HepG2 (cell line): ENCODE data around the gene COL25A1. TPM values are rescaled to one million over a fixed set of nuclear protein-coding genes. Genes with fewer than 3 reads are reported as not detected.

Experiments used
- ATAC-seq: fragments of 200-7000 bp; cut with Tn5 transposase; 3 replicates; pipeline ENCODE4 v1.9.1; 2020; ENCODE audit warnings: mild to moderate bottlenecking, moderate library complexity
- BruUV-seq: library from RNA; stranded (reverse); fragments of 400-500 nt; replicated peaks from 2 replicates; lab custom pipeline; 2021; lab: Mats Ljungman, UMichigan
- CTCF ChIA-PET: fragments of 300-600 bp; formaldehyde crosslinking; extraction: SDS; loops from one replicate; lab custom pipeline; 2021; ENCODE audit warnings: low total read pairs, inconsistent platforms, low intra/inter-chr PET ratio; lab: Yijun Ruan, JAX
- POLR2A ChIA-PET: fragments of 350-600 bp; sonication (Branson Sonifier 250); formaldehyde crosslinking; loops from one replicate; lab custom pipeline; 2020; ENCODE audit warnings: antibody characterized with exemption, inconsistent platforms; lab: Yijun Ruan, JAX
- DNase-seq: peaks from one replicate; pipeline ENCODE4 v3.0.0-alpha.2; 2015; ENCODE audit warnings: low spot score
- FAIRE-seq: peaks from 3 replicates; lab custom pipeline; 2011; peaks lifted over from hg19 to GRCh38; lab: Jason Lieb, UNC
- H2AFZ ChIP-seq: one replicate; pipeline ENCODE4 v1.6.1; 2011; ENCODE audit warnings: low read length, inconsistent platforms
- H3K27ac ChIP-seq: fragments of 300-600 bp; 3 replicates; pipeline ENCODE4 v1.8.0; 2011; ENCODE audit warnings: mixed run types, mild to moderate bottlenecking, mixed read lengths, low read length, inconsistent platforms; ENCODE audit not compliant: insufficient read depth; ENCODE audit errors: extremely low read length
- H3K27me3 ChIP-seq, 2 experiments: fragments of 200-600 bp in 1 of 2; 2 replicates in 1 of 2; 3 replicates in 1 of 2; pipeline versions ENCODE4 v1.6.0 to v1.8.0; 2011; ENCODE audit warnings: low read length in 2 of 2, mild to moderate bottlenecking in 2 of 2, moderate library complexity in 2 of 2, inconsistent platforms in 1 of 2; ENCODE audit not compliant: insufficient read depth in 2 of 2, control insufficient read depth in 1 of 2
- H3K36me3 ChIP-seq, 2 experiments: fragments of 200-600 bp in 1 of 2; replicated peaks in 1 of 2; 2 replicates in 1 of 2; 3 replicates in 1 of 2; pipeline versions ENCODE4 v1.5.1 to v1.8.0; 2011; ENCODE audit warnings: low read length in 2 of 2, inconsistent platforms in 1 of 2; ENCODE audit not compliant: insufficient read depth in 2 of 2, control insufficient read depth in 1 of 2
- H3K4me1 ChIP-seq: 2 replicates; pipeline ENCODE4 v1.5.1; 2012; ENCODE audit warnings: low read length, inconsistent platforms; ENCODE audit not compliant: insufficient read depth
- H3K4me2 ChIP-seq: 2 replicates; pipeline ENCODE4 v1.6.0; 2011; ENCODE audit warnings: low read depth, low read length, inconsistent platforms
- H3K4me3 ChIP-seq, 3 experiments: fragments of 200-600 bp in 1 of 3; sonication (generic), shearing (Covaris generic) in 1 of 3; replicated peaks in 1 of 3; 2 replicates each; pipeline ENCODE4 v1.5.1; 2011 to 2016; ENCODE audit warnings: low read length in 3 of 3, inconsistent platforms in 2 of 3, low read depth in 2 of 3, mild to moderate bottlenecking in 2 of 3, control low read depth in 1 of 3, mixed read lengths in 1 of 3; ENCODE audit not compliant: insufficient read depth in 1 of 3
- H3K79me2 ChIP-seq: one replicate; pipeline ENCODE4 v1.6.1; 2011; ENCODE audit warnings: low read length, inconsistent platforms; ENCODE audit not compliant: insufficient read depth
- H3K9ac ChIP-seq: 2 replicates; pipeline ENCODE4 v1.6.0; 2011; ENCODE audit warnings: mild to moderate bottlenecking, low read depth, low read length, inconsistent platforms; ENCODE audit not compliant: insufficient read depth
- H3K9me3 ChIP-seq: 2 replicates; pipeline ENCODE4 v1.5.1; 2012; ENCODE audit warnings: mild to moderate bottlenecking, low read length
- H4K20me1 ChIP-seq: 2 replicates; pipeline ENCODE4 v1.6.0; 2011; ENCODE audit warnings: inconsistent platforms, mild to moderate bottlenecking, low read length, moderate library complexity; ENCODE audit not compliant: insufficient read depth
- CHD2 ChIP-seq: IDR thresholded peaks from 2 replicates; pipeline ENCODE4 v1.6.1; 2011; ENCODE audit warnings: low read depth, low read length, improper control_type of control experiment
- HIVEP1 ChIP-seq: sonication (generic); formaldehyde crosslinking; IDR thresholded peaks from 2 replicates; pipeline ENCODE4 v1.4.0; 2020; ENCODE audit warnings: mild to moderate bottlenecking, missing genetic modification reagents
- NPAS2 ChIP-seq: sonication (generic); formaldehyde crosslinking; IDR thresholded peaks from 2 replicates; pipeline ENCODE4 v1.8.0; 2022; ENCODE audit warnings: mild to moderate bottlenecking, missing genetic modification reagents, borderline replicate concordance
- PPARG ChIP-seq: conservative IDR thresholded peaks from 2 replicates; pipeline ENCODE4 v1.6.1; 2016; ENCODE audit warnings: missing biosample characterization, missing genetic modification reagents
- SAFB2 ChIP-seq: sonication (generic); formaldehyde crosslinking; IDR thresholded peaks from 2 replicates; pipeline ENCODE4 v1.5.1; 2020; ENCODE audit warnings: missing genetic modification reagents, low read depth, mild to moderate bottlenecking, borderline replicate concordance
- TAF1 ChIP-seq: sonication (generic); formaldehyde crosslinking; IDR thresholded peaks from 2 replicates; pipeline ENCODE4 v1.4.0; 2020; ENCODE audit warnings: missing genetic modification reagents
- YY1 ChIP-seq: IDR thresholded peaks from 2 replicates; pipeline ENCODE4 v1.6.1; 2011; ENCODE audit warnings: low read length, low read depth, moderate library complexity, mild to moderate bottlenecking; ENCODE audit not compliant: insufficient read depth, insufficient replicate concordance
- ZBTB39 ChIP-seq: sonication (generic); formaldehyde crosslinking; IDR thresholded peaks from 2 replicates; pipeline ENCODE4 v1.5.0; 2020; ENCODE audit warnings: missing genetic modification reagents
- ZFP91 ChIP-seq: sonication (generic); formaldehyde crosslinking; IDR thresholded peaks from 2 replicates; pipeline ENCODE4 v1.9.0; 2022; ENCODE audit warnings: missing genetic modification reagents, mild to moderate bottlenecking, borderline replicate concordance
- ZNF883 ChIP-seq: sonication (generic); formaldehyde crosslinking; IDR thresholded peaks from 2 replicates; pipeline ENCODE4 v1.5.1; 2020; ENCODE audit warnings: mild to moderate bottlenecking, missing genetic modification reagents; ENCODE audit errors: not compliant biosample characterization
- WGBS: methylation state at CpG from one replicate; pipeline ENCODE4 v1.1.6; 2017; ENCODE audit warnings: low lambda C conversion rate; 5-methylcytosine and 5-hydroxymethylcytosine counted together
- in situ Hi-C: cut with HindIII; loops from 2 replicates; pipeline ENCODE4 v1.10.0; 2017; ENCODE audit warnings: low pct_unique_long_range_greater_than_20kb; ENCODE audit not compliant: extremely low pct_ligation_motif_present
- intact Hi-C: fragments of 100-400 bp; cut with micrococcal nuclease; formaldehyde crosslinking; loops from one replicate; pipeline ENCODE4 v1.10.0; 2022; ENCODE audit not compliant: unreplicated experiment
- polyA plus RNA-seq, 8 experiments: library from polyadenylated mRNA; depleted of rRNA in 3 of 8; stranded (reverse) in 7 of 8; unstranded in 1 of 8; fragments of >200 nt; fragmentation: Illumina TruSeq in 4 of 8; extraction: Trizol in 4 of 8; gene quantifications; 2 replicates each; pipeline versions ENCODE4 v1.2.1 to v1.2.3, GENCODE V29; 2011 to 2016; ENCODE audit warnings: low read depth in 4 of 8, missing spikeins in 1 of 8, mixed read lengths in 1 of 8; ENCODE audit not compliant: insufficient read depth in 1 of 8
- total RNA-seq, 5 experiments: library from RNA; depleted of rRNA; stranded (reverse); fragments of >200 nt; fragmentation: Illumina TruSeq; extraction: Trizol; gene quantifications; 2 replicates each; pipeline ENCODE4 v1.2.3, GENCODE V29; 2016; ENCODE audit warnings: low read depth in 1 of 5

Gene COL25A1
- total and polyA plus RNA-seq, 2 of the 13 experiments (the other 11 are each of a cell fraction or from before 2014, with no cell fraction given) = not detected

- H3K27ac ChIP-seq = no peak overlapping the region
- intact Hi-C loops = no loop called here
- no peaks in the 10 kb centered on the region for H3K79me2 ChIP-seq
- H4K20me1 ChIP-seq = no peaks in the 10 kb centered on the region
- no peak overlapping the region for H2AFZ ChIP-seq
- WGBS = 57% methylated on average over 3 of the region's 3 CpGs
- no peak for TF ChIP-seq CHD2
- TF ChIP-seq ZNF883 = no peak
- no peak for TF ChIP-seq PPARG (CRISPR knock-in tag)
- TF ChIP-seq YY1 = no peak
- no peak for TF ChIP-seq TAF1 (CRISPR knock-in tag)
- TF ChIP-seq NPAS2 (CRISPR knock-in tag) = no peak
- no peaks in the 10 kb centered on the region for H3K9me3 ChIP-seq
- H3K27me3 ChIP-seq = no peaks in the 10 kb centered on the region
- no peaks in the 10 kb centered on the region for H3K4me1 ChIP-seq
- POLR2A ChIA-PET = no interaction called here
- H3K9ac ChIP-seq = no peak overlapping the region
- DNase-seq (no peak), FAIRE-seq (no peak), ATAC-seq (no peak)
- in situ Hi-C loops = no loop called here
- H3K4me2 ChIP-seq = no peak overlapping the region
- no TSS peak for BruUV-seq
- H3K4me3 ChIP-seq = no peak overlapping the region
- H3K36me3 ChIP-seq = no peaks in the 10 kb centered on the region
- CTCF ChIA-PET = no interaction called here
Measured at GRCh38 chr4:108796173-108796572, 506.3 kb downstream of the COL25A1 start.

GRCh38 chr4:108795733-108796132 lies 506.7 kb downstream of the COL25A1 start:
- no peak overlapping the region for H2AFZ ChIP-seq
- no peak for ATAC-seq
- DNase-seq = no peak
- TF ChIP-seq HIVEP1 (no peak), ZFP91 (CRISPR knock-in tag) (no peak), ZBTB39 (CRISPR knock-in tag) (no peak), SAFB2 (CRISPR knock-in tag) (no peak)
- ChIA-PET CTCF (no interaction called here), POLR2A (no interaction called here)
- H3K9me3 ChIP-seq = no peaks in the 10 kb centered on the region
- FAIRE-seq = no peak
- no peak overlapping the region for H3K27ac ChIP-seq
- H3K9ac ChIP-seq = no peak overlapping the region
- H3K4me2 ChIP-seq = no peak overlapping the region
- H3K27me3 ChIP-seq = no peaks in the 10 kb centered on the region
- no peaks in the 10 kb centered on the region for H3K36me3 ChIP-seq
- H3K4me3 ChIP-seq = no peak overlapping the region
- H4K20me1 ChIP-seq = no peaks in the 10 kb centered on the region
- no peaks in the 10 kb centered on the region for H3K4me1 ChIP-seq
- no TSS peak for BruUV-seq
- intact Hi-C loops (no loop called here), in situ Hi-C loops (no loop called here)
- H3K79me2 ChIP-seq = no peaks in the 10 kb centered on the region
